IPS DF 4.7 (cell line): Measurements from ENCODE around the gene SH2D3A.

Experiments used
- DNase-seq: peaks from one replicate; pipeline ENCODE4 v3.0.0-alpha.2; 2013; ENCODE audit warnings: low spot score; ENCODE audit errors: extremely low read depth

The SH2D3A gene

GRCh38 chr19:6708346-6708745 lies 58.9 kb downstream of the SH2D3A start:
- DNase-seq, result no peak

- no peak for DNase-seq
Measured at GRCh38 chr19:6707658-6708018, 59.6 kb downstream of the SH2D3A start.

DNA sequence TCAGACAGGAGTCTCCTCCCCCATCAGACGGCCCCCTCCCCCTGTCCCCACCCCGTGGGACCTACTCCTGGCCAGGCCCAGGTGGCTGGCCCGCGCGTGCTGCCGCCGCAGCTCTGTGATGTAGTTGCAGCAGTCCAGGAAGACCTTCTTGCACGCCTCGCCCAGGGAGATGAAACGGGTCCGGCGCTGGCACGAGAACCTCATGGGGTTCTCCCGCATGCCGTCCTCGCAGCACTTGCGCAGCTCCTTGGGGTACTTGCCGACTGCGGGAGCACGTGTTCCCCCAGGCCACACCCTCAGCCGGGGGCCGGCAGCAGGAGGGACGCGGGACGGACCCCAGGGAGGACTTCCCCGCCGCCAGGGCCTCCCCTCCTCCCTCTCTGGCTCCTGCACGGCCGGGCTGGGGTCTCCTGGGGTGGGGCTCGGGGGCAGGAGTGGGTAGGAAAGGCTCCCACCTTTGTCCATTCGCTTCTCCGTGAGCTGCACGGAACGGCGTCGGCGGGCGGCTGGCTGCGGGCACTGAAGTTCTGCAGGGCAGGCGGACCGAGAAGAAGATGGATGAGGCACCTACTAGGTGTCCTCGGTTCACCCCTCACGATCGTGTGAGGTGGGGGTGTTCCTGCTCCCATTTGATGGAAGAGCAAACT lies 60.1 kb downstream of the SH2D3A start:
- DNase-seq, result no peak

GRCh38 chr19:6706633-6706958 lies 60.6 kb downstream of the SH2D3A start:
- no peak for DNase-seq

DNA sequence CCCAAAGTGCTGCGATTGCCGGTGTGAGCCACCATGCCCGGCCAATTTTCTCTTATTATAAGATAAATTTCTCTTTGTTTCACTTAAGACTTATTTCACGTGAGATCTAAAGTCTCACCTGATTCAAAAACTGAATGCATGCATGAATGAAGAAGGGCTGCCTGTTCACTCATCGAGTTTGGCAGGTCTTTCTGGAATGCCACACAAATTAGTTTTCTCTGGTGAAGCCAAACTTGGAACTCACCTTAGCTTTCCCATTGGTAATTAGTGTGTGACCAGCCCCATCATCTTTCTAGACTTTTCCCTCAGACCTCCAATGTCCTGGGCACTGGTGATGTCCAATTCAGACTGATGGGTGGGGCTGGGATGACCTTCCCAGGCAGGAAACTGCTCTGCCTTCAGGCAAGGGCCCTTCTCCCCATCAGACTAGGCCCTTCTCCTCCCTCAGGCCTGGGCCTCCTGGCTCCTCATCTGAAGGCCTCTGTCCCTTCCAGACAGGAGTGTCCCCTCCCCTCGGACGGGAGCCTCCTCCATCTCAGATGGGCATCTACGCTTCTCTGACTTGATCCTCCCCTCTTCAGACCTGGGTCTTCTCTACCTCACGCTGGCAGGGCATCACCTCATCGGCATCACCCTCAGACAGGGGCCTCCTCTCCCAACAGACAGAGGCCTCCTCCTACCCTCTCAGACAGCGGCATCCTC lies 61.2 kb downstream of the SH2D3A start:
- DNase-seq, result no peak
